ENCODE results near the gene KAZN. TPM values are rescaled to one million over a fixed set of nuclear protein-coding genes. Genes with fewer than 3 reads are reported as not detected.

The KAZN gene
- total and polyA plus RNA-seq, 2 donors (not counting 1 experiment from before 2014, with no cell fraction given) = 3.4 to 5.0 TPM

DNA sequence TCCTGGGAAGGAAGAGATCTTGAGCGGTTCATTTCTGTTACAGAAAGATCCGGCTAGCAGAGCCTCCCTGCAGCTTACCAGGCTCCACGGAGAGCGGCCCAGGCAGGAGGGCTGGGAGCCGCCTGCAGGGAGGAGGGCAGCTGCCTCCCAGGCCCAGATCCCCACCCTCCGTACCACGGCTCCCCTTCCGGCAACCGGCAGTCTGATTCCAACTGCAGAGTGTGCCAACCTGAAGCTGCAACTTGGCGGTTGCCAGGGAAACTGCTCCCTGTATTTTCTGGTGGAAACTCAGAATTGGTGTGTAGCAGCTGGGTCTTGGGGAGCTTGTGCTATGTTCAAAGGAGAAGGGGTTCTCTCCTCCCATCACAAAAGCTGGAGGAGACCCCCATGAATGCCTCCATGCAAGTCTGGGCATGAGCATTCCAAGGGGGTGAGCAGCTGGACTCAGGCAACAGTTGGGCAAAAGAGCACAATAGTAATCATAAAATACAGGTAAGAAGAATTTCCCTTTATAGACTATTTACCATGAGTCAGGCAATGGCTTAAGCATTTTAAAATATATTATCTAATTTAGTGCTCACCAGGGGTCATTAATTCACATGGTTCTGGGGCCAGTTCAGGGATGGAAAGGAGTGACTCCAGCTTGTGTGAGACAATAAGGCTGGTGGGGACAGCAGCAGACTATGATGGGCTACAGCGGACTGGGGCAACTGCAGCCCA lies 46.1 kb upstream of the KAZN start:
- Histone ChIP-seq H3K4me3 (replicated peaks in 1 of 4; ENCODE audit: control extremely low read depth in 1 of 4, insufficient read depth in 1 of 4, low read depth in 3 of 4, low read length in 4 of 4) (no peak overlapping the region), H3K9ac (ENCODE audit: insufficient read depth, low read length) (no peak overlapping the region), H3K27me3 (ENCODE audit: control insufficient read depth, insufficient read depth, low read length) (no peaks in the 10 kb centered on the region), H3K79me2 (ENCODE audit: control insufficient read depth, insufficient read depth, low read length) (no peaks in the 10 kb centered on the region), H4K20me1 (ENCODE audit: control insufficient read depth, extremely low read depth, insufficient read depth, low read length) (no peaks in the 10 kb centered on the region), H2AFZ (ENCODE audit: low read length) (no peak overlapping the region), H3K36me3 (ENCODE audit: control insufficient read depth, insufficient read depth, low read length) (no peaks in the 10 kb centered on the region), H3K4me2 (ENCODE audit: extremely low read depth, insufficient read depth, low read length) (no peak overlapping the region), H3K27ac (ENCODE audit: insufficient read depth, low read length) (no peak overlapping the region), H3K4me1 (ENCODE audit: control insufficient read depth, extremely low read depth, insufficient read depth, low read length) (no peaks in the 10 kb centered on the region), H3K9me3 (ENCODE audit: control insufficient read depth, insufficient read depth, low read depth, low read length) (no peaks in the 10 kb centered on the region)
- TF ChIP-seq EZH2 (IDR thresholded peaks at IDR 0.05; ENCODE audit: low read length, missing control alignments) = no peak
- TF ChIP-seq, protein P1, sequence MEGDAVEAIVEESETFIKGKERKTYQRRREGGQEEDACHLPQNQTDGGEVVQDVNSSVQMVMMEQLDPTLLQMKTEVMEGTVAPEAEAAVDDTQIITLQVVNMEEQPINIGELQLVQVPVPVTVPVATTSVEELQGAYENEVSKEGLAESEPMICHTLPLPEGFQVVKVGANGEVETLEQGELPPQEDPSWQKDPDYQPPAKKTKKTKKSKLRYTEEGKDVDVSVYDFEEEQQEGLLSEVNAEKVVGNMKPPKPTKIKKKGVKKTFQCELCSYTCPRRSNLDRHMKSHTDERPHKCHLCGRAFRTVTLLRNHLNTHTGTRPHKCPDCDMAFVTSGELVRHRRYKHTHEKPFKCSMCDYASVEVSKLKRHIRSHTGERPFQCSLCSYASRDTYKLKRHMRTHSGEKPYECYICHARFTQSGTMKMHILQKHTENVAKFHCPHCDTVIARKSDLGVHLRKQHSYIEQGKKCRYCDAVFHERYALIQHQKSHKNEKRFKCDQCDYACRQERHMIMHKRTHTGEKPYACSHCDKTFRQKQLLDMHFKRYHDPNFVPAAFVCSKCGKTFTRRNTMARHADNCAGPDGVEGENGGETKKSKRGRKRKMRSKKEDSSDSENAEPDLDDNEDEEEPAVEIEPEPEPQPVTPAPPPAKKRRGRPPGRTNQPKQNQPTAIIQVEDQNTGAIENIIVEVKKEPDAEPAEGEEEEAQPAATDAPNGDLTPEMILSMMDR (conservative IDR thresholded peaks at IDR 0.05 in 1 of 2, IDR thresholded peaks at IDR 0.05 in 1 of 2; ENCODE audit: low read depth in 1 of 2, low read length in 2 of 2) = no peak
- DNase-seq (ENCODE audit: low read depth in 2 of 2) = no peak

DNA sequence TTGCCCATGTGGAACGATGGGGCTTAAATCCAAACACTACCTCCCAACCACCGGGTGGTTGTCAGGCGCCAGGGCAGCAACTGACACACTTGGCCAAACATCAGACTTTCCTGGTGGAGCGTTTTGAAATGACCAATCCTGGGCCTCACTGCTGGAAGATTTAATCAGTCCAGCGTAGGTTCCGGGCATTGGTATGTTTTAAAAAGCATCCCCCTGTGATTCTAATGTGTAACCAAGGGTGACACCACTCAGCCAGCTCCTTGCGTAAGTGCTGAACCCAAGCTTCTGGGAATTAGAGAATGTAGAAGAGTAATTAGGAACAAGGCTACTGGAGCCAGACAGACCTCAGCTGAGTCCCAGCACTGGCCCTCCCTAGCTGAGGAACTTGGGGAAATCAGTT lies 44.8 kb upstream of the KAZN start:
- H3K36me3 ChIP-seq (ENCODE audit: control insufficient read depth, insufficient read depth, low read length) = no peaks in the 10 kb centered on the region
- H2AFZ ChIP-seq (ENCODE audit: low read length) = no peak overlapping the region
- no peaks in the 10 kb centered on the region for H4K20me1 ChIP-seq (ENCODE audit: control insufficient read depth, extremely low read depth, insufficient read depth, low read length)
- H3K9ac ChIP-seq (ENCODE audit: insufficient read depth, low read length) = no peak overlapping the region
- H3K4me1 ChIP-seq (ENCODE audit: control insufficient read depth, extremely low read depth, insufficient read depth, low read length) = no peaks in the 10 kb centered on the region
- H3K79me2 ChIP-seq (ENCODE audit: control insufficient read depth, insufficient read depth, low read length) = no peaks in the 10 kb centered on the region
- DNase-seq (ENCODE audit: low read depth in 2 of 2) = peak; percentile 9 to 25
- H3K9me3 ChIP-seq (ENCODE audit: control insufficient read depth, insufficient read depth, low read depth, low read length) = no peaks in the 10 kb centered on the region
- H3K4me3 ChIP-seq (replicated peaks in 1 of 4; ENCODE audit: control extremely low read depth in 1 of 4, insufficient read depth in 1 of 4, low read depth in 3 of 4, low read length in 4 of 4) = no peak overlapping the region
- TF ChIP-seq EZH2 (IDR thresholded peaks at IDR 0.05; ENCODE audit: low read length, missing control alignments) = no peak
- TF ChIP-seq, protein P1 (conservative IDR thresholded peaks at IDR 0.05 in 1 of 2, IDR thresholded peaks at IDR 0.05 in 1 of 2; ENCODE audit: low read depth in 1 of 2, low read length in 2 of 2) = no peak
- H3K27ac ChIP-seq (ENCODE audit: insufficient read depth, low read length) = no peak overlapping the region
- H3K27me3 ChIP-seq (ENCODE audit: control insufficient read depth, insufficient read depth, low read length) = peaks cover under 1% of the 10 kb centered on the region
- no peak overlapping the region for H3K4me2 ChIP-seq (ENCODE audit: extremely low read depth, insufficient read depth, low read length)

DNA sequence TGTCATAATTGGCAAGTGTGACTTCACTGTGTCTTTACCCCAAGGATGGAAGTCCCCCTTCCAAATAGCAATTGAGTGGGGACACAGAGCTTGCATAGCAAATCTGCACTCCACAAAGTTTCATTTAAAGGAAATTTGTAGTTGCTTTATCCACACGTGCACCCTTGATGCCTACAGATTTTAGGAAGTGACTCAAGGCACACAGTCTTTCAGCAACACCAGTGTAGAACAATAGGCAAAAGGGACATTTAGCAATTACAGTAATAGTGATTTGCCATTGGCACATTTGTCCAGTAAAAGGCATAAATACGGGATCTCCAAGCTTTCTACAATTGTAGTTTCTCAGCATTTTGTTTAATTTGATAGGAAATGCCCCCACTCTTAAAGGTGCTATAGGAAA lies 43.4 kb upstream of the KAZN start:
- Histone ChIP-seq H4K20me1 (ENCODE audit: control insufficient read depth, extremely low read depth, insufficient read depth, low read length) (no peaks in the 10 kb centered on the region), H2AFZ (ENCODE audit: low read length) (no peak overlapping the region), H3K4me2 (ENCODE audit: extremely low read depth, insufficient read depth, low read length) (no peak overlapping the region), H3K36me3 (ENCODE audit: control insufficient read depth, insufficient read depth, low read length) (no peaks in the 10 kb centered on the region), H3K9ac (ENCODE audit: insufficient read depth, low read length) (no peak overlapping the region), H3K79me2 (ENCODE audit: control insufficient read depth, insufficient read depth, low read length) (no peaks in the 10 kb centered on the region), H3K9me3 (ENCODE audit: control insufficient read depth, insufficient read depth, low read depth, low read length) (no peaks in the 10 kb centered on the region), H3K27ac (ENCODE audit: insufficient read depth, low read length) (no peak overlapping the region), H3K4me1 (ENCODE audit: control insufficient read depth, extremely low read depth, insufficient read depth, low read length) (no peaks in the 10 kb centered on the region), H3K4me3 (replicated peaks in 1 of 4; ENCODE audit: control extremely low read depth in 1 of 4, insufficient read depth in 1 of 4, low read depth in 3 of 4, low read length in 4 of 4) (no peak overlapping the region), H3K27me3 (ENCODE audit: control insufficient read depth, insufficient read depth, low read length) (peaks cover 2% of the 10 kb centered on the region)
- no peak for DNase-seq (ENCODE audit: low read depth in 2 of 2)
- TF ChIP-seq, protein P1 (conservative IDR thresholded peaks at IDR 0.05 in 1 of 2, IDR thresholded peaks at IDR 0.05 in 1 of 2; ENCODE audit: low read depth in 1 of 2, low read length in 2 of 2) = no peak
- no peak for TF ChIP-seq EZH2 (IDR thresholded peaks at IDR 0.05; ENCODE audit: low read length, missing control alignments)

Measured in fibroblast of lung (primary cell).